ENCODE data around the gene KCTD2.
"Not testable (repeated sequence)": the region's sequence is repeated elsewhere in the genome, so short reads cannot be mapped to it uniquely, and the experiment has no call there.

Gene KCTD2

GRCh38 chr17:75032720-75033280, 14.2 kb upstream of the KCTD2 start:
- no peak for DNase-seq (ENCODE audit: low read depth)
- in situ Hi-C loops (cut with HindIII; ENCODE audit: low sequenced_read_pairs): no loop called here
- peak overlapping the region; percentile 56 for H3K4me3 ChIP-seq (ENCODE audit: low read depth, low read length)
- TF ChIP-seq, protein P1, sequence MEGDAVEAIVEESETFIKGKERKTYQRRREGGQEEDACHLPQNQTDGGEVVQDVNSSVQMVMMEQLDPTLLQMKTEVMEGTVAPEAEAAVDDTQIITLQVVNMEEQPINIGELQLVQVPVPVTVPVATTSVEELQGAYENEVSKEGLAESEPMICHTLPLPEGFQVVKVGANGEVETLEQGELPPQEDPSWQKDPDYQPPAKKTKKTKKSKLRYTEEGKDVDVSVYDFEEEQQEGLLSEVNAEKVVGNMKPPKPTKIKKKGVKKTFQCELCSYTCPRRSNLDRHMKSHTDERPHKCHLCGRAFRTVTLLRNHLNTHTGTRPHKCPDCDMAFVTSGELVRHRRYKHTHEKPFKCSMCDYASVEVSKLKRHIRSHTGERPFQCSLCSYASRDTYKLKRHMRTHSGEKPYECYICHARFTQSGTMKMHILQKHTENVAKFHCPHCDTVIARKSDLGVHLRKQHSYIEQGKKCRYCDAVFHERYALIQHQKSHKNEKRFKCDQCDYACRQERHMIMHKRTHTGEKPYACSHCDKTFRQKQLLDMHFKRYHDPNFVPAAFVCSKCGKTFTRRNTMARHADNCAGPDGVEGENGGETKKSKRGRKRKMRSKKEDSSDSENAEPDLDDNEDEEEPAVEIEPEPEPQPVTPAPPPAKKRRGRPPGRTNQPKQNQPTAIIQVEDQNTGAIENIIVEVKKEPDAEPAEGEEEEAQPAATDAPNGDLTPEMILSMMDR (IDR thresholded peaks at IDR 0.05; ENCODE audit: low read depth, low read length, missing control alignments): no peak

- in situ Hi-C loops (cut with HindIII; ENCODE audit: low sequenced_read_pairs): no loop called here
- H3K4me3 ChIP-seq (ENCODE audit: low read depth, low read length): peak overlapping the region; percentile 56
- peak; percentile 67 for DNase-seq (ENCODE audit: low read depth)
- TF ChIP-seq, protein P1 (IDR thresholded peaks at IDR 0.05; ENCODE audit: low read depth, low read length, missing control alignments): no peak
These were observed 13.4 kb upstream of the KCTD2 start for GRCh38 chr17:75033346-75034235.

GRCh38 chr17:75034236-75034908, 12.7 kb upstream of the KCTD2 start:
- peak overlapping the region; percentile 56 for H3K4me3 ChIP-seq (ENCODE audit: low read depth, low read length)
- in situ Hi-C loops (cut with HindIII; ENCODE audit: low sequenced_read_pairs): no loop called here
- TF ChIP-seq, protein P1 (IDR thresholded peaks at IDR 0.05; ENCODE audit: low read depth, low read length, missing control alignments): peak; percentile 27
- no peak for DNase-seq (ENCODE audit: low read depth)

GRCh38 chr17:75036643-75037268, 10.3 kb upstream of the KCTD2 start:
- TF ChIP-seq, protein P1 (IDR thresholded peaks at IDR 0.05; ENCODE audit: low read depth, low read length, missing control alignments): no peak
- no peak overlapping the region for H3K4me3 ChIP-seq (ENCODE audit: low read depth, low read length)
- DNase-seq (ENCODE audit: low read depth): no peak
- in situ Hi-C loops (cut with HindIII; ENCODE audit: low sequenced_read_pairs): no loop called here

DNA sequence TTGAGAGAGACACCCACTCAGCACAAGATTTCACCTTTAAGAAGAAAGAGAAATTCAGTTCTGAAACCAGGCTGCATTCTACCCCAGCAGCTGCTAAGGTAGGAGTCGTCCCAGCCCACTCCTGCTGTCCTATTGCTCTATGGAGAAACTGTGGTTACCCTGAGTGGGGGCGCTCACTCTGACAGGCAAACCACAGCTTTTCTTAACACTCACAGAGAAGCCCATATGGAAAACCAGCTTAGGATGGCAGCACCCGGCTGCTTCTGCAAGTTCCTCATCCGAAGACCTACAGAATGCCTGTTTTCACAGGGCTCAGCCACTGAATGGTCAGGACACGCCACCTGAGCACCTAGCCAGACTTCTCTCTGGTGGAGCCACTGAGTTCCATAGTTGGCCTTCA, 7.8 kb upstream of the KCTD2 start:
- in situ Hi-C loops (cut with HindIII; ENCODE audit: low sequenced_read_pairs): no loop called here
- TF ChIP-seq, protein P1 (IDR thresholded peaks at IDR 0.05; ENCODE audit: low read depth, low read length, missing control alignments): no peak
- H3K4me3 ChIP-seq (ENCODE audit: low read depth, low read length): no peak overlapping the region
- no peak for DNase-seq (ENCODE audit: low read depth)

GRCh38 chr17:75041656-75042280, 5.3 kb upstream of the KCTD2 start:
- DNase-seq (ENCODE audit: low read depth): no peak
- in situ Hi-C loops (cut with HindIII; ENCODE audit: low sequenced_read_pairs): no loop called here
- H3K4me3 ChIP-seq (ENCODE audit: low read depth, low read length): no peak overlapping the region
- TF ChIP-seq, protein P1 (IDR thresholded peaks at IDR 0.05; ENCODE audit: low read depth, low read length, missing control alignments): no peak

GRCh38 chr17:75043789-75044188, 3.2 kb upstream of the KCTD2 start:
- in situ Hi-C loops (cut with HindIII; ENCODE audit: low sequenced_read_pairs); DNase-seq (ENCODE audit: low read depth); H3K4me3 ChIP-seq (ENCODE audit: low read depth, low read length): not testable (repeated sequence)

All from astrocyte of the cerebellum (primary cell).